GM21390 (cell line): ENCODE results near the gene PRM1.

Experiments used
- ATAC-seq: cut with Tn5 transposase; IDR thresholded peaks from one replicate; pipeline ENCODE4 v1.9.1; 2021; ENCODE audit not compliant: unreplicated experiment

PRM1 gene

DNA sequence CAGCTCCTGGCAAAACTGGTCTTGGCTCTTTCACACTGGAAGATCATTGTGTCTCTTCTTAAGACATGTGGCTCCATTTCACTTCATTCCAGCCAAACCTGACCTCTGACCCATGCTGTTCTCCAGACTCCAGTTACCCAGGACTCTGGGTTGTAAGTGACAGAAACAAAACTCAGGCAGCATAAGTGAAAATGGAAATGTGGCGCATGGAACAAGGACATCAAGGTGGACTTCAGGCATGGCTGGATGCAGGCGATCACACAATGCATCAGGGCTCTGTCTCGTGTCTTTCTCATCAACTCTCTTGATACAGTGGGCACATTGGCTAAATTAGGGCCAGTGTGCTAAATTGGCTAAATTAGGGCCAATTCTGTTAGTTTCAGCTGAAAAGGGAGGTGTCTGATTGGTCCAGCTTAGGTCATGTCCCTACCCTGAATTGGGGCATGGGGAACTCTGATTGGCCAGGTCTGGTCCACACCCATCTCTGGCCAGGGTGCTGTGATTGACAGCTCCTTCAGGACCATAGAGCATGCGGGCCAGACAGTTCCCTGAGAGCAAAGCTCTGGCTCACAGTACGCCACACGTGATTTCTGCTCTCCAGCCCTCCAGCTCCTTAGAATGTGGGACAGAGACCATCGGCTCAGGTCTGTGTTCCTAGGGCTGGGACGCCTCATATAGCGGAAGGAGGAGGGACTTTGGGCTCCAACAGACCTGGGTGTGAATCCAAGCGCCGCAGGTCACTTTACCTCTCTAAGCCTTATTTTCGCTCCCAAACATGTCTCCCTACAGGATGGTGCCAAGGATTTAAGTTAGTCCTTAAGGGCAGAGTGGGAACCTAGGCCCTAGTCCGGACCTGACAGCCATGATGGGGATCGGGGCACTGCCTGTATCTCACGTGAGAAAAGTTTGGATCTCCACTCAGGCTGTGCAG lies 42.6 kb downstream of the PRM1 start:
- ATAC-seq, result no peak

DNA sequence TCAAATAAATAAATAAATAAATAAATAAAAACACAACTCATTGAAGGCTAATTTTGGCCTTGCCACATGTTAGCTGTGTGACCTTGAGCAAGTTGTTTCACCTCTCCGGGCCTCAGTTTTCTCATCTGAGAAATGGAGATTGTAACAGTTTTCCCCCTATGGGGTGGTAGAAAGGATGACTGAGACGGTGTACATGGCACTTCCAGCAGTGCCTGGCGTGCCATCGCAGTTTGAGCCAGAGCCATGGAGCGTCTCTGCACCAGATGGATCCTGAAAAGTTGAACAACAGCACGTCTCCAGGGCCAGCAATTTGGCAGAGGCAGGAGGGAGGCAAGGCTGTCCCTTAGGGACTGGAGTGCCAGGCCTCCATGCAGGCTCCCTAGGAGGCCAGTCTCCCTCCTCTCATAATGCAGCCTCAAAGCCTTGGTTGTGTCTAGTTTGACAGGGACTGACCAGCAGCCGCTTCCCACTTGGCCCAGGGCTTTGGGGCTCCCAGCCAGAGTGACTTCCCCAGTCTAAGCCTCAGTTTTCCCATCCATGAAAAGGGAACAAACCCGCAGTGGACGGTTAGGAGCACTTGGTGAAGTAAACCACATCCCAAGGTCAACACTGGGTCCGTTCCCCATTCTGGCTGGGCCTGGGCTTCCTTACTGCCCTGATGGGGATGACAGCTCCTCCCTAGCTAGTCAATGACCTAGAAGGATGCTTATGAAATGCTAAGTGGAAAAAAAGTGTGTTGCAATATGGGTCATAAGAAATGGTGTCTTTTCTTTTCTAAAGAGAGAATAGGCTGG lies 44.5 kb downstream of the PRM1 start:
- ATAC-seq, result no peak

DNA sequence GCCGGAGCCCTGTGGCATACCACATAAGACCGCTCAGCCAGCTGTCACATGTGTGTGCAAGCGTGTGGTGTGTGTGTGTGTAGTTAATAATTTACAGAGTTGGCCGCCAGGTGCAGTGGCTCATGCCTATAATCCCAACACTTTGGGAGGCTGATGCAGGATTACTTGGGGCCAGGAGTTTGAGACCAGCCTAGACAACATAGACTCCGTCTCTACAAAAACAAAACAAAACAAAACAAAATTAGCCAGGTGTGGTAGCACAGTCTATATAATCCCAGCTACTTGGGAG lies 45.5 kb downstream of the PRM1 start:
- ATAC-seq, result no peak

DNA sequence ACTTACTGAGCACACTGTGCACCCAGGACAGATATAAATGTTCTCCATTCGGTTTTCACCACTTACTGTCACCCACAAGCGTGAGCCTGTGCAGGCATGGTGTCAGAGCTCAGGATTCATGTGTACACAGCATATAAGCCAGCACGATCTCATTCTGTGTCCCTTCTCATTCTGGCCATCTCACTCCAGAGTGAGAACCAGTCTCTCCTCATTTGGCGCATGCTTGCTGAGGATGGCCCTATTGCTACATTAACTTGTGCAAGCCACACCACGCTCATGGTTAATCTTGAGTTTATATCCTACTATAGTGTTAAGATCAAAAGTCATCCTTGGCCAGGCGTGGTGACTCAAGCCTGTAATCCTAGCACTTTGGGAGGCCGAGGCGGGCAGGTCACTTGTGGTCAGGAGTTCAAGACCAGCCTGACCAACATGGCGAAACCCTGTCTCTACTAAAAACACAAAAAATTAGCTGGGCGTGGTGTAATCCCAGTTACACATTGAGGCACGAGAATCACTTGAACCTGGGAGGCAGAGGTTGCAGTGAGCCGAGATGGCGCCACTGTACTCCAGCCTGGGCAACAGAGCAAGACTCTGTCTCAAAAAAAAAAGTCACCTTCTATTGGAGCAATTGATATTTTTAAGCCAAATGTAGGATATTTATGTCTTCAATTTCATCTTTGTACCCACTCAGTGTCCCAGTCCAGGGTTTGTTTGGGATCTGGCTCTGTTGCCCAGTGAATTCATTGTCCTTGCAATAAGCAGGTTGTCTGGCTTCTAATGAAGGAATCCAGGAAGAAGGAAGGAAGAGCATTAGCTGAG lies 46.0 kb downstream of the PRM1 start:
- no peak for ATAC-seq

DNA sequence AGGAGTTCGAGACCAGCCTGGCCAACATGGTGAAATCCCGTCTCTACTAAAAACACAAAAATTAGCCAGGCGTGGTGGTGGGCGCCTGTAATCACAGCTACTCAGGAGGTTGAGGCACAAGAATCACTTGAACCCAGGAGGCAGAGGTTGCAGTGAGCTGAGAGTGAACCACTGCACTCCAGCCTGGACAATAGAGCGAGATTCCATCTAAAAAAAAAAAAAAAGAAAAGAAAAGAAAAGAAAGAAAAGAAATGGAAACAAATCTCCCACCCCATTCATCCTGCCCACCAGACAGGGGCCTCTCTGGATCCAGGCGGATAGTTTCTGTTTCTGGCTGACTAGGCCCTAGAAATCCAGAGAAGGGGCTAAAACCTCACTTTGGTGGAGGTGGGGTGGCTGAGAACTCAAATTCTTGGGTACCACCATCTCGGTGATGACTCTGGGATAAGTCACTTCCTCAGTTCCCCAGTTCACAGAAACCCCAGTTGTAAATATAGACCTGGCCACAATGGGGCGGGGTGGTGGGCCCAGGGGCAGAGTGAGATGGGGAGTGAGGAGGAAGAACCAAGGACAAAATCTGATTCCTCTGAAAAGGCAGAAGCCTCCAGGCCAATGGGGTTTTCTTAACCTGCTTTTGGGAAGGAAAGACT lies 47.3 kb downstream of the PRM1 start:
- ATAC-seq, result no peak

DNA sequence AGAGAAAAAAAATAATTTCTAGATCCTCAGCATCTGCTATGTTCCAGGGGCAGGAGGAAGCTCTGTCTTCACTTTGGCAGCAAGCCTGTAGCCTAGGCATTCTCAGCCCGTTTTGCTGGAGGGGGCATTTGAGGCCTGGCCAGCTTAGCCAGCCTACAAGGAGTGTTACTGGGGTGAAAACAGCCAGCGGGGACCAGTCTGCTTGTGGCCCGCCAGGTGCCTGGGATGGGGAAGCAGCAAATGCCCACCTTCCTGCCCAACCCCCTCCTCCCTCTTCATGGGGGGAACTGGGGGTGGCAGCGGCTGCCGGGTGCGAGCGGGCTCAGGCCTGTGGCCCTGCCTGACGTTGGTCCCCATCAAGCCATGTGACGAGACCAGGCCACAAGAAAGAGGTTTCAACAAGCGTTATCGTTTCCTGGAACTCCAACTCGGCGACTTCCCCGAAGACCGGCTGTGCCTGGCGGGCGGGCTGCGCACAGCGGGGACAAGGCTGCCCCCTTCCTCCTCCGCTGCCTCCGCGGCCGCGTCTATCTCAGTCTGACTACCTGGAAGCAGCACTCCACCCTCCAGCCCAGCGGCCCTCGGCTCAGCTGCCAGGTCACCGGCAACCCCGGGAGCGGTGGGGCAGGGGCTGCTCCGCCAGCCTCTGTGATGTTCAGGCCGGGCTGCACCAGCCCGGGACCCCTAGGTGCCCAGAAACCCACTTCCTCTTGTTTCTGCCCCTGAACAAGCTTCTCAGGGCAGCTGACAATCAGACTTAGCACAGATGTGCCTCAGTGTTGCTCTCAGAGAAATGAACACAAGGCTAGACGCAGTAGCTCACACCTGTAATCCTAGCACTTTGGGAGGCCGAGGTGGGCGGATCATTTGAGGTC lies 48.0 kb downstream of the PRM1 start:
- no peak for ATAC-seq

DNA sequence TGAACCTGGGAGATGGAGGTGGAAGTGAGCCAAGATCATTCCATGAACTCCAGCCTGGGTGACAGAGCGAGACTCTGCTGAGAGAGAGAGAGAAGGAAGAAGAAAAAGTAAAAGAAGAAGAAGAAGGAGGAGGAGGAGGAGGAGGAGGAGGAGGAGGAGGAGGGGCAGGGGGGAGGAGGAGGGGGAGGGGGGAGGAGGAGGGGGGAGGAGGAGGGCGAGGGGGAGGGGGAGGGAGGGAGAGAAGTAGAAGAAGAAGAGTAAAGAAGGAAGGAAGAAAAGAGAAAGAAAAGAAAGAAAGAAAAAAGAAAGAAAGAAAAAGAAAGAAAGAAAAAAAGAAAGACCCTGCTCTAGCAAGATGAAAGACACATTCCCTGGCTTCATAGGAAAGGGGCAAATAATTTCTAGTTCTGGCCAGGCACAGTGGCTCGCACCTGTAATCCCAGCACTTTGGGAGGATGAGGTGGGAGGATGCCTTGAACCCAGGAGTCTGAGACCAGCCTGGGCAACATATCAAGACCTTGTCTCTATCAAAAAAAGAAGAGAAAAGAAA lies 48.8 kb downstream of the PRM1 start:
- ATAC-seq, result no peak

DNA sequence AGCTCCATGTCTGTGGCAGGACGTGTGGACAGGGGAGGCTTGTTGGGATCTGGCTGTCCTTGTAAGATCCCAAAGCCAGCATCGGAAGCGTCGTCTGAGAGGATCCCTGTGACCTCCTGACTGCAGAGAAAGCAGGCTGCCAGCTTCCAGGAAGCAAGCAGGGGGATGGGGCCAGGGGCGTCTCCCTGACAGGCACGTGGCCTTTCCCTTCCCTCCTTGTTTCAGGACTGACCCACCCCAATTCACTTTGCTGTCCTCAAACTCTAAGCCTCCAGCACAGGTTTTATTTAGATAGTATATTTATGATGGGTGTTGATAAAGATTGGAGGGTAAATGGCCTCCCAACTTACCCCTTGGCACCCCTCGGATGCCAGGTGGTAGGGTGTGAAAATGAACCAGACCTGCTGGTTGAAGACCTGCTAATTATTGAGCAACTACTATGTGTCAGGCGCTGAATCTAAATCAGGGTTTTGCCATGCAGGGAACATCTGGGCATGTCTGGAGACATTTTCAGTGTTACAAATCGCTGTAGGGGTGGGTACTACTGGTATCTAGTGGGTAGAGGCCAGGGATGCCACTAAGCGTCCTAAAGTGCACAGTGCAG lies 49.7 kb downstream of the PRM1 start:
- no peak for ATAC-seq
